ENCODE measurements around the gene TRIM47. TPM values are rescaled to one million over a fixed set of nuclear protein-coding genes. Genes with fewer than 3 reads are reported as not detected.

The TRIM47 gene
- total and polyA plus RNA-seq, 2 of the 13 experiments (the other 11 are each of a cell fraction or from before 2014, with no cell fraction given), result 33.5 to 82.0 TPM

- ChIA-PET POLR2A (interaction anchor here (0.8 to 12.9 kb wide), 19 partner anchors 8 to 367 kb away, joined by 3 to 423 read pairs (median 4); partner anchors contain the start of genes CDK3, MRPL38, TRIM47 and UBALD2), CTCF (ENCODE audit: low intra/inter-chr PET ratio, low total read pairs) (interaction anchor here (1.0 kb wide), 1 partner anchor 21 kb away, joined by 3 read pairs; no protein-coding TSS in a partner anchor)
- peaks cover 13% of the 10 kb centered on the region for H3K79me2 ChIP-seq (ENCODE audit: insufficient read depth, low read length)
- peak overlapping the region; percentile 6 for H3K27ac ChIP-seq (ENCODE audit: extremely low read length, insufficient read depth, low read length)
- no peaks in the 10 kb centered on the region for H3K27me3 ChIP-seq (ENCODE audit: control insufficient read depth in 1 of 2, insufficient read depth in 2 of 2, low read length in 2 of 2)
- peaks cover 28 to 47% of the 10 kb centered on the region in 2 experiments for H3K36me3 ChIP-seq (replicated peaks in 1 of 2; ENCODE audit: control insufficient read depth in 1 of 2, insufficient read depth in 2 of 2, low read length in 2 of 2)
- ATAC-seq, result no peak; the same call in 2 of the 3 replicates
- H3K4me3 ChIP-seq (replicated peaks in 1 of 3; ENCODE audit: insufficient read depth in 1 of 3, low read depth in 2 of 3, low read length in 3 of 3), result no peak overlapping the region
- H3K4me1 ChIP-seq (ENCODE audit: insufficient read depth, low read length), result peaks cover 41% of the 10 kb centered on the region
- no peak overlapping the region for H3K4me2 ChIP-seq (ENCODE audit: low read depth, low read length)
- H2AFZ ChIP-seq (ENCODE audit: low read length), result no peak overlapping the region
- intact Hi-C loops (cut with micrococcal nuclease; ENCODE audit: unreplicated experiment) (no loop called here), in situ Hi-C loops (cut with HindIII; ENCODE audit: extremely low pct_ligation_motif_present, low pct_unique_long_range_greater_than_20kb) (no loop called here)
- H3K9ac ChIP-seq (ENCODE audit: insufficient read depth, low read depth, low read length), result no peak overlapping the region
- no peak for FAIRE-seq
- TSS peak; percentile 70 for BruUV-seq (replicated peaks)
- DNase-seq (ENCODE audit: low spot score), result no peak
- no peaks in the 10 kb centered on the region for H3K9me3 ChIP-seq (ENCODE audit: low read length)
- H4K20me1 ChIP-seq (ENCODE audit: insufficient read depth, low read length), result no peaks in the 10 kb centered on the region
- 93% methylated on average over 36 of the region's 37 CpGs for WGBS (ENCODE audit: low lambda C conversion rate)
- TF ChIP-seq SSRP1 (CRISPR knock-in tag; IDR thresholded peaks at IDR 0.05), result 0 out of 2 replicates have a peak, but pooled peaks have one; percentile 25
- TF ChIP-seq ZNF607 (CRISPR knock-in tag; IDR thresholded peaks at IDR 0.05; ENCODE audit: borderline replicate concordance), result peak; percentile 45; the same call in 1 of the 2 replicates
- TF ChIP-seq BHLHE40 (IDR thresholded peaks at IDR 0.05; ENCODE audit: low read length), result no peak
- TF ChIP-seq IKZF5 (CRISPR knock-in tag; IDR thresholded peaks at IDR 0.05), result no peak
- peak; percentile 96 for TF ChIP-seq AGO2 (optimal IDR thresholded peaks at IDR 0.05; ENCODE audit: low read depth, low read length)
- TF ChIP-seq ZNF615 (CRISPR knock-in tag; IDR thresholded peaks at IDR 0.05; ENCODE audit: borderline replicate concordance), result peak; percentile 71; the same call in 1 of the 2 replicates
- TF ChIP-seq ZNF350 (CRISPR knock-in tag; IDR thresholded peaks at IDR 0.05; ENCODE audit: borderline replicate concordance, low read depth), result 0 out of 2 replicates have a peak, but pooled peaks have one; percentile 10
- no peak for TF ChIP-seq HDAC1 (CRISPR knock-in tag; IDR thresholded peaks at IDR 0.05)
- TF ChIP-seq ZFP91 (CRISPR knock-in tag; IDR thresholded peaks at IDR 0.05; ENCODE audit: borderline replicate concordance), result peak; percentile 79; the same call in 1 of the 2 replicates
- 0 out of 2 replicates have a peak, but pooled peaks have one; percentile 13 for TF ChIP-seq ZNF782 (CRISPR knock-in tag; IDR thresholded peaks at IDR 0.05; ENCODE audit: borderline replicate concordance)
- TF ChIP-seq FIP1L1 (IDR thresholded peaks at IDR 0.05; ENCODE audit: borderline replicate concordance, insufficient read depth, low read depth, low read length), result no peak
- TF ChIP-seq GFI1 (CRISPR knock-in tag; IDR thresholded peaks at IDR 0.05; ENCODE audit: borderline replicate concordance), result peak; percentile 49; the same call in 1 of the 2 replicates
- TF ChIP-seq ELF4 (CRISPR knock-in tag; IDR thresholded peaks at IDR 0.05; ENCODE audit: borderline replicate concordance), result no peak
- TF ChIP-seq CHCHD3 (CRISPR knock-in tag; IDR thresholded peaks at IDR 0.05), result 0 out of 2 replicates have a peak, but pooled peaks have one; percentile 44
- 0 out of 2 replicates have a peak, but pooled peaks have one; percentile 1 for TF ChIP-seq FOXA3 (CRISPR knock-in tag; IDR thresholded peaks at IDR 0.05)
- TF ChIP-seq HNF1B (CRISPR knock-in tag; IDR thresholded peaks at IDR 0.05), result peak; percentile 59; the same call in 1 of the 2 replicates
- TF ChIP-seq ZFP90 (CRISPR knock-in tag; IDR thresholded peaks at IDR 0.05; ENCODE audit: borderline replicate concordance), result peak; percentile 2; the same call in 1 of the 2 replicates
- TF ChIP-seq STAG1 (CRISPR knock-in tag; IDR thresholded peaks at IDR 0.05), result no peak
- 0 out of 4 replicates have a peak, but pooled peaks of 1 of the 2 experiments have one; percentile 5 for TF ChIP-seq POLR2A (IDR thresholded peaks at IDR 0.05; ENCODE audit: insufficient read depth in 1 of 2, low read depth in 2 of 2, low read length in 2 of 2)
Observed at GRCh38 chr17:75897160-75898019, 19.0 kb upstream of the TRIM47 start.

Measured in HepG2 (cell line).